ENCODE measurements around the gene LBH.

GRCh38 chr2:30282081-30282480 is 50.7 kb downstream of the LBH start:
- TF ChIP-seq CTCF (conservative IDR thresholded peaks at IDR 0.05; ENCODE audit: low read length) (no peak), EZH2phosphoT487 (IDR thresholded peaks at IDR 0.05; ENCODE audit: borderline replicate concordance, low read depth, low read length) (no peak)

Measured in OCI-LY7 (cell line).